Loucy (cell line): Measurements from ENCODE around the gene MACROD2.

Source experiments
- CTCF ChIP-seq: fragments of 200-600 bp; sonication (generic); conservative IDR thresholded peaks from 2 replicates; pipeline ENCODE4 v1.5.1; 2014; ENCODE audit warnings: mild to moderate bottlenecking, antibody characterized with exemption, low read length
- EZH2phosphoT487 ChIP-seq: fragments of 200-600 bp; IDR thresholded peaks from 2 replicates; pipeline ENCODE4 v1.6.1; 2018; ENCODE audit warnings: antibody characterized with exemption, mild to moderate bottlenecking, moderate library complexity, borderline replicate concordance

GRCh38 chr20:14986026-14986655 is 990.8 kb downstream of the MACROD2 start:
- TF ChIP-seq CTCF (no peak), EZH2phosphoT487 (no peak)
